Measurements from ENCODE around the gene LCE2D. TPM values are rescaled to one million over a fixed set of nuclear protein-coding genes. Genes with fewer than 3 reads are reported as not detected.

LCE2D gene
- total and polyA plus RNA-seq, 2 experiments from 2014 or later = not detected

- TF ChIP-seq JUNB (IDR thresholded peaks at IDR 0.05; ENCODE audit: unreplicated experiment) (no peak), EZH2phosphoT487 (IDR thresholded peaks at IDR 0.05; ENCODE audit: unreplicated experiment) (no peak), REST (IDR thresholded peaks at IDR 0.05; ENCODE audit: unreplicated experiment) (no peak), ZNF114 (CRISPR knock-in tag; IDR thresholded peaks at IDR 0.05) (no peak), ETS1 (IDR thresholded peaks at IDR 0.05) (no peak), ZNF331 (CRISPR knock-in tag; IDR thresholded peaks at IDR 0.05; ENCODE audit: low read depth) (no peak), POLR2AphosphoS5 (IDR thresholded peaks at IDR 0.05; ENCODE audit: low read depth) (no peak)
- no peaks in the 10 kb centered on the region for H3K4me1 Mint-ChIP-seq
- Histone ChIP-seq H4K20me1 (replicated peaks; ENCODE audit: insufficient read depth) (no peaks in the 10 kb centered on the region), H3K4me1 (ENCODE audit: insufficient read depth) (no peaks in the 10 kb centered on the region), H3K79me2 (replicated peaks; ENCODE audit: insufficient read depth) (no peaks in the 10 kb centered on the region), H3F3A (replicated peaks; ENCODE audit: low read depth) (no peaks in the 10 kb centered on the region), H3K27ac (ENCODE audit: low read depth) (no peak overlapping the region), H3K27me3 (ENCODE audit: insufficient read depth) (no peaks in the 10 kb centered on the region), H3K36me3 (ENCODE audit: insufficient read depth) (no peaks in the 10 kb centered on the region), H3K4me3 (no peak overlapping the region), H3K9me2 (ENCODE audit: insufficient read depth) (0 out of 2 replicates have a peak, but pooled peaks cover 3% of the 10 kb centered on the region), H3K4me2 (no peak overlapping the region), H2AFZ (no peak overlapping the region)
- no peaks in the 10 kb centered on the region; the same call in 2 of the 3 replicates for H3K9me3 Mint-ChIP-seq
- no peaks in the 10 kb centered on the region for H3K27me3 Mint-ChIP-seq (ENCODE audit: insufficient read depth, low read depth, poor library complexity)
- H3K36me3 Mint-ChIP-seq (ENCODE audit: low read depth) = no peaks in the 10 kb centered on the region
- DNase-seq (ENCODE audit: low spot score) (no peak), ATAC-seq (no peak)
- no peak overlapping the region for H3K4me3 Mint-ChIP-seq
- no peak overlapping the region for H3K27ac Mint-ChIP-seq
Observed at GRCh38 chr1:152640351-152640750, 22.8 kb upstream of the LCE2D start.

GRCh38 chr1:152643945-152644344, 19.2 kb upstream of the LCE2D start:
- Mint-ChIP-seq H3K4me3 (no peak overlapping the region), H3K4me1 (no peaks in the 10 kb centered on the region), H3K36me3 (ENCODE audit: low read depth) (no peaks in the 10 kb centered on the region), H3K27me3 (ENCODE audit: insufficient read depth, low read depth, poor library complexity) (no peaks in the 10 kb centered on the region), H3K9me3 (no peaks in the 10 kb centered on the region), H3K27ac (no peak overlapping the region)
- ATAC-seq = no peak
- H2AFZ ChIP-seq = no peak overlapping the region
- no peaks in the 10 kb centered on the region for H4K20me1 ChIP-seq (replicated peaks; ENCODE audit: insufficient read depth)
- no peaks in the 10 kb centered on the region for H3K27me3 ChIP-seq (ENCODE audit: insufficient read depth)
- no peak overlapping the region for H3K4me3 ChIP-seq
- H3K4me2 ChIP-seq = no peak overlapping the region
- H3F3A ChIP-seq (replicated peaks; ENCODE audit: low read depth) = no peaks in the 10 kb centered on the region
- H3K4me1 ChIP-seq (ENCODE audit: insufficient read depth) = no peaks in the 10 kb centered on the region
- H3K27ac ChIP-seq (ENCODE audit: low read depth) = no peak overlapping the region
- DNase-seq (ENCODE audit: low spot score) = no peak
- H3K79me2 ChIP-seq (replicated peaks; ENCODE audit: insufficient read depth) = no peaks in the 10 kb centered on the region
- TF ChIP-seq ZNF331 (CRISPR knock-in tag; IDR thresholded peaks at IDR 0.05; ENCODE audit: low read depth) (no peak), JUNB (IDR thresholded peaks at IDR 0.05; ENCODE audit: unreplicated experiment) (no peak), POLR2AphosphoS5 (IDR thresholded peaks at IDR 0.05; ENCODE audit: low read depth) (no peak)
- H3K36me3 ChIP-seq (ENCODE audit: insufficient read depth) = no peaks in the 10 kb centered on the region
- H3K9me2 ChIP-seq (ENCODE audit: insufficient read depth) = peaks cover 10% of the 10 kb centered on the region

All from GM23338 (cell line).